ENCODE results near the gene NCAN.
"Not testable (repeated sequence)": the region's sequence is repeated elsewhere in the genome, so short reads cannot be mapped to it uniquely, and the experiment has no call there.

Gene NCAN

DNA sequence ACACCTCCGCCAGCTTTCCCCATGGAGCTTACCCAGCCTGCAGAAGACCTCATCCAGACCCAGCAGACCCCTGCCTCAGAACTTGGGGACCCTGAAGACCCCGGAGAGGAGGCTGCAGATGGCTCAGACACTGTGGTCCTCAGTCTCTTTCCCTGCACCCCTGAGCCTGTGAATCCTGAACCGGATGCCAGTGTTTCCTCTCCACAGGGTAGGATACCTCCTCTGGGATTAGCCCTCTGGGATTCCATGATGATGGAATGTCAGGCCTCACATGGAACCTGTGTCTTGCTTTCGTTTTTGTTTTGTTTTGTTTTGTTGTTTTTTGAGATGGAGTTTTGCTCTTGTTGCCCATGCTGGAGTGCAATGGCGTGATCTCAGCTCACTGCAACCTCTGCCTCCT, 17.8 kb upstream of the NCAN start:
- DNase-seq (ENCODE audit: low spot score): no peak

DNA sequence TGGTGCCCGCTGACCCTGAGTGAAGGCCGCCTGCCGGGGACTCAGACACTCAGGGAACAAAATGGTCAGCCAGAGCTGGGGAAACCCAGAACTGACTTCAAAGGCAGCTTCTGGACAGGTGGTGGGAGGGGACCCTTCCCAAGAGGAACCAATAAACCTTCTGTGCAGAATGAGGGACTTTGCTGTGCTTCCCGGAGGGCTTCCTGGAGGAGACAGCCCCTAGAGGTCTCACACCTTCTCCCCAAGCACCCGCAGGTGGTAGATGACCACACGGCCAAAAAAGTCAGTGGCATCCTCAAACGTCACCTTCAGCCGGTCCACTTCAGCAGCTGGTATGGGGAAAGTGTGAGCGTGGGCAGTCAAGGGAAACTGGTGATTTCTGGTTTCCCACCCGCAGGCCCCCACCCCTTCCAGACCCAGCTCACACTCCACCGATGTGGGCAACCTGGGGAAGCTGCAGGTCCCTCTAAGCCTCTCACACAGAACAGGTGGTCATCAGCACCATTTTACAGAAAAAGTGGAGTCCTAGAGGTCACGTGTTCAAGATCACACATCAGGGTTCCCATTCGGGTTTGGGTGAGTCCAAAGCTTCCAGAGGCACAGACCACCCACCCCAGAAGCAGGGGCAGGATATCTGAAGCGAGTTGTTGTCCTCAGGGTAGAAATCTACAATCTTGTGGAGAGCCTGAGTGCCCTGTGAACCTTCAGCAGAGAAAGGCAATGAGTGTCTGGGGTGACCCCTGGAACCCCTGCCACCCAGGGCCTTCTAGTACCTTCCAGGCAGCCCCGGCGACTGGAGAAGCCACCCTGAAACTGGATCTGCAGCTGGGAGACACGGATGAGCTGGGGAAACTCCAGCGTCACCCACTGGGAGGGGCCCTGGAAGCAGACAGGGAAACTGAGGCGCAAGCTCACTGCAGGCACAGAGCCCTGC, 9.8 kb upstream of the NCAN start:
- no peak for DNase-seq (ENCODE audit: low spot score)

DNA sequence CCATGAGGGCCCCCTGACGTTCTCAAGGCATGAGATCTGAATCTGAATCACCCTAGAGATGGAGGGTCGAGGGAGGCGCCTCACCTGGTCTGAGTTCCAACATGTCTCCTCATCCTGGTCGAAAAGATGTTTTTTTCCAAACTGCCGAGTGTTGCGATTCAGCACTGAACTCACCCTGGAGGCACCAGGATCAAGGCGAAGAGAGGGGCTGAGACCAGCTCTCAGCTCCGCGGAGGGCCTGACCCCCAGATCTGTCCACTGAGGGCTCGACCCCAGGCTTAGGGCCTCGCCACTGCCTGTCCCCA, 9.1 kb upstream of the NCAN start:
- DNase-seq (ENCODE audit: low spot score): no peak

DNA sequence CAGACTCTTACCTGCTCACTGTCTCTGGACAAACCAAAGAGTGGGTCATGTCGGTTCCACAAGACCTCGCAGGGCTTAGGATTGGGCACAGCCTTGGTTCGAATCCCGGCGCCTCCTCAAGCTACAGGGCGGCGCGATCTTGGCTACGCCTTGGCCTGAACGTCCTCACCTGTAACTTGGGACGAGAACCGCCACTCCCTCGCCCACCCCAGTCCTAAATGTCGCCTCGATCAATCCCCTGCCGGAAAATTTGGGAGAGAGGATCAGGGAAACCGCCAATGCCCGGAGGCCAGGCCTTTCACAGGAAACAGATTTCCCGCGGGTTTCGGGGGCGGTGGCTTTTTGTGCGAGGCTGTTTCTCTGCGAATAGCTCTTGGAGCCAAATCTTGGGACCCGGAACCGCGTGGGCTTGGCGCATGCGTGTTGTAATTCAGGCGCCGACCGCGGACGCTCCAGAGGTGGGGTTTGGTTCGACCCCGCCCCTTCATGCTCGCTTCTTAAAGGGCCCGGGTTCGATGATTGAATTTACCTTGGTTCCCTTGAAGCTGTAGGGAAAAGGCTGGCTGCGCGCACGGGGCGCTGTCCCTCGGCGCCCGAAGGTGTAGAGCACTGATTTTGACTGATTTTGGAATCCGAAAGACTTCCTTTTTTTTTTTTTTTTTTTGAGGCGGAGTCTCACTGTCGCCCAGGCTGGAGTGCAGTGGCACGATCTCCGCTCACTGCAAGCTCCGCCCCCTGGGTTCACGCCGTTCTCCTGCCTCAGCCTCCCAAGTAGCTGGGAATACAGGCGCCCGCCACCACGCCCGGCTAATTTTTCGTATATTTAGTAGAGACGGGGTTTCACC, 8.5 kb upstream of the NCAN start, which contains the start of gene NR2C2AP:
Gene NR2C2AP (minus strand): TSS at position 403 of the 845 bp plus-strand sequence. CDS start 354 bp downstream, at position 49.
- DNase-seq (ENCODE audit: low spot score): peak; percentile 99

DNA sequence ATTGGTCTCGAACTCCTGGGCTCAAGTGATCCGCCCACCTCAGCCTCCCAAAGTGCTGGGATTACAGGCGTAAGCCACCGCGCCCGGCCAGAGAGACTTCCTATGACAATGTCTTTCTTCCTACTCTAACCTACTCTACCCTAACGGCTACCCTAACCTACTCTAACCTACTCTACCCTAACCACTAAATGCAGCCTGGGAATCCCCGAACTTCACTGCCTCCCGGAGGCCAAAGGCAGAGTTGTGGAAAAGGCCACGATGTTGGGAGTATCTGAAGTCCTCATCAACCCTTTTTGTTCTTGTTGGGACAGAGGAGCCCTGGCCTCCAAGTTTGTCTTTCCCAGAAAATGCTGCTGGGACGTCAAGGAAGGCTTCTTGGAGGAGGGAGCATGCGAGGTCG, 7.6 kb upstream of the NCAN start:
- no peak for DNase-seq (ENCODE audit: low spot score)

DNA sequence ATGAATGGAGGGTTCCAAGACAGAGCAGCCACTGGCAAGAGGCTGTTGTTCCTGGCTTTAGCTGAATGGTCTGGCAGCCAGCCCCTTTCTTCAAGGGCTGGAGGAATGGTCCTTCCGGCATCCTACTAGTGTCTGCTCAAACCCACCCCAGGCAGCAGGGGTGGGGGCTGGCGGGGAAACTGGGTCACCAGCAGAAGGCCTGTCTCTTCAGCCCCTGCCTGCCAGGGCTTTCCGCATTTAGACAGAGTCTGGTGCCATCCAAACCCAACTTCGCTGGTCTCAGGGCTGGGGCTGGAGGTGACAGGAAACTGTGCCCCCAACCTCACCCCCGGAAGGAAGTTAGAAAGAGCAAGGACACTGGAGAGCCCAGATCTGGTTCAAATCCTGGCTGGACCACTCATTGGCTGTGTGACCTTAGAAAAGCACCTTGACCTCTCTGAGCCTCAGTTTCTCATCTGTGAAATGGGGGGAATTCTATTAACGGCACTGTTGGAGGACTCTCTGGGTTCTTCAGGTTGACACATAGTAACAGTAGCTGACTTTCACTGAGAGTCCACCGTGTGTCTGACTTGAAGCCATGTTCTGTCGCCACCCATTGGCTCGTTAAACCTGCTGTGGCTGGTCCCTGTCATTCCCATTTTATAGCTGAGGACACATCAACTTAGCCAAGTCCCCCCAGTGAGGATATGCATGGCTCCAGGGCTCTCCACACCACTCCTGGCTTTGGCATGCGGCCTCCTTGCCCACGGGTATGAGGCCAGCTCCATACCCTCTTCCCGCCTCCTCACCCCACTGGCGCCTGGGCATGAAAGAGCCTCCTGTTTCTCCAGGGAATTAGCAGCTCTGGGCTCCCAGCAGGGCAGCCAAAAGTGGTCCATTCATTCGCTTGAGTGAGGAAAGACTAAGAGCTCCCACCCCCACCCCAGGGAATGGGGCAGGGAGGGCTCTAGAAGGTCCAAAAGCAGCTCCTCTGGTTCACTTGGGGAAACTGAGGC, 6.0 kb upstream of the NCAN start:
- no peak for DNase-seq (ENCODE audit: low spot score)

DNA sequence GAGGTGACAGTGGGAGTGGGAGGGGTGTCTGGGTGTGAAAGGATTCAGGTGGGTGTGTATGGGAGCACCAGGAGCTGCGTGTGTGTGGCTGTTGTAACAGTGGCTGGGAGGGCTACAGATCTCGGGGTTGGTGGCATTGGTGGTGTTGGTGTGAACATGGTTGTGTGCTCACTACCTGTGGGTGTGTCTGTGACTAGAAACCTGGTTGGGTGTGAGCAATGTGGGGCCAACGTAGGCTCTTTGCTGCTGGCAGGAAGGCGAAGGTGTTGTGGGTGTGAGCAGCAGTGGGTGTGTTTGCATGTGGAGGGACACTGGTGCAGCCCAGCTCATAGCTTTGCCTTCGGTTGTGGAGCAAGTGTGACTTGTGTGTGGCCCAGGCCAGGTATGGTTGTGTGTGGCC, 4.8 kb upstream of the NCAN start:
- DNase-seq (ENCODE audit: low spot score): no peak

DNA sequence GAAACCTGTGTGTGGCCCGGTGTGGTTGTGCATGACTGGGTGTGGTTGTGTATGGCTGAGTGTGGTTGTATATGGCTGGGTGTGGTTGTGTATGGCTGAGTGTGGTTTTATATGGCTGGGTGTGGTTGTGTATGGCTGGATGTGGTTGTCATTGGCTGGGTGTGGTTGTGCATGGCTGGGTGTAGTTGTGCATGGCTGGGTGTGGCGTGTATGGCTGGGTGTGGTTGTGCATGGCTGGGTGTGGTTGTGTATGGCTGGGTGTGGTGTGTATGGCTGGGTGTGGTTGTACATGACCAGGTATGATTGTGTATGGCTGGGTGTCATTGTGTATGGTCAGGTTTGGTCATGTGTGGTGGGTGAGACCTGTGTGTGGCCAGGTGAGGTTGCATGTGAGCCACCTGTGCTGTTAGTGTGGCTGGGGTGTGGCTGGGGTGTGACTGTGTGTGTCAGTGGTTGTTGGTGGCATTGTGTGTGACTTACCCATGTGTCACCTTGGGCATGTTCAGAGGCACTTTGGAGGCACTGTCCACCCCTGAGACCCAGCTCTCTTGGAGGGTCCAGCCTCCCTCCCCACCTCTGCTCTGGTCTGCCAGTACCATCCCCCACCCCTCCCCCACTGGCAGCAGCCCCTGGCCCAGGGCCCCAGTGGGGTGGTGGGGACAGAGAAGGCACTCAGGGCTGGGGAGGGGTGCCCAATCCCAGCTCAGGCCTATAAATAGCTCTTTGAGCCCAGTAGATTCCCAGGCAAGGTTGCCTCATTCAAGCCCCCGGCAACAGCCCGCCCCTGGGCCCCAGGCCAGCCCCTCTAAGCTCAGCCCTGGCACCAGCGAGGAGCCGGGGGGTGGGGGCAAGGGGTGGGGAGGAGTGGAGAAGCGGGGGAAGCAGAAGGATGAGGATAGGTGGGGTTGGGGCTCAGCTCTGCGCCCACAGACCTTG, 3.9 kb upstream of the NCAN start:
- DNase-seq (ENCODE audit: low spot score): no peak

DNA sequence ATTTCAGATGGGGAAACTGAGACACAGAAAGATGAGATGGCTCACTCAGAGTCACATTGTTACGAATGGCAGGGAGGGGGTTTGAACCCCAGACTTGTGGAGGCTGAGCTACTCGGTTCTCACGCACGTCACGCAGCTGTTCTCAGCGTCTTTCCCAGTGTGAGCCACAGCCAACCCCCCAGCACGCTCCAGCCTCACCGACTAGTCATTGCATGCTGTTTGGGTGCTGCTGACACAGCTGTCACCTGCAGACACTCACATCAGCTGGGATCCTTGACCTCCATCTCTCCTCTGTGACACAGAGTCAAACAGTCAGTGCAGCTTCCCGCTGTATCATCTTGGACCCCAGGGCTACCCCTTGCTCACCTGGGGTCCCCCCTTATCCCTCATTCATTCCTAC, 2.4 kb upstream of the NCAN start:
- DNase-seq (ENCODE audit: low spot score): no peak

DNA sequence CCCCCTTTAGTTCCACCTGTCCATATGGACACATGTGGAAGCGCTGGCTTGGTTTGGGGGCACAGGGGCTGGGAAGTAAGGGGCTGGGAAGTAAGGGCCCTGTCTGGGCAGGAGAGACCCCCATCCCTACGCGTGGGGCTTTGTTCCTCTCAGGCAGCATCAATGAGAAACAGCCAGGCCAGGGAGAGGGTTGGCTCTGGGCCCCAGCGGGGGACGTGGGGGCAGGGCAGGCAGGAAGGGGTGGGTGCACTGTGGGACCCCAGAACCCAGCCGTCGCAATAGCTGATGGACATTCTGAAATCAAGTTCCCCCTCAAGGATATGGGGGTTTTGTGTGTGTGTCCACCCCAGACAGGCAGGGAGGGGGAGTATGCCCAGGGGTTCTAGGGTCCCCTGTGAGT, 1.2 kb downstream of the NCAN start:
- DNase-seq (ENCODE audit: low spot score): no peak

DNA sequence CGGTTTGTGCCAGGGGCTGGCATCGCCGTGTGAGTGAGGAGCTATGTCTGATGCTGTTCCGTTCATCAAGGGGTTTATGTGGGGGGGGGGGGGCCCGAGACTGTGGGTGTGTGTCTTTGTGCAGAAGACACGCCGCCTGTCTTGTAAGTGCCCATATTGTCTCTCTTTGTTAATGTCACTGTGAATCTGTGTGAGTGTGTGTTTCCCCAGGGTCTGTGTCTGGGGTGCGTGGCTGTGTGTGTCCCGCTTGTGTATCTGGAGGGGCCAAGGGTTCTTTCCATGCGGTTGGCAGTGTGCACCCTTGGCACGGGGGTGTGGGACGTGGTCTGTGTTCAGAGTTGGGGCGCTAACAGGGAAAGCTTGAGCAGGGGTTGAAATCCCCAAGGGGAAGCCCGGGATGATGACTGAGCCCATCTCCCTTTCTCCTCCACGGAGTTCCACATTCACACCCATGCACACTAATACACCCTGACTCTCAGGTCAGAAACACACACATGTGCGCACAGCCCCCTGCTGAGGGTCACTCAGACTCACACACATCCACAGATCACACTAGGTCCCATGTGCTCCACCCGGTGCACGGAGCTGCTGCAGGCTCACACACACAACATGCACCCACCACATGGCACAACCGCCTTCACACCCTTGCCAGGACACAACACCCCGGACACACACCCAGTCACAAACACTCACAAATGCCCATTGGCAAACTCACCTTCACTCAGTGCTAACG, 1.8 kb downstream of the NCAN start:
- DNase-seq (ENCODE audit: low spot score): no peak

DNA sequence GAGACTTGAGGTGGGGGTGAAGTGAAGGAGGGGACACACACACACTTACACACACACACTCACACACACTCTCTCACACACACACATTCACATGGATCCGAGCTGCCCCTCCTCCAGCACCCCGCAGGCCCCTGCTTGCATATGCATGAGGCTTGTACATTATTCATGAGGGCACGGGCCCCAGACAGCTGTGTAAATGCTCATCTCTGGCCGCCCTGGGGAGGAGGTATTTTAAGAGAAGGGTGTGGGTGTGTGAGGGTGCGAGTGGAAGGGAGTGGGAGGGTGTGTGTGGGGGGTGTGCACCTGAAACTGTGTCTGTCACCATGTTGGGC, 2.4 kb downstream of the NCAN start:
- no peak for DNase-seq (ENCODE audit: low spot score)

DNA sequence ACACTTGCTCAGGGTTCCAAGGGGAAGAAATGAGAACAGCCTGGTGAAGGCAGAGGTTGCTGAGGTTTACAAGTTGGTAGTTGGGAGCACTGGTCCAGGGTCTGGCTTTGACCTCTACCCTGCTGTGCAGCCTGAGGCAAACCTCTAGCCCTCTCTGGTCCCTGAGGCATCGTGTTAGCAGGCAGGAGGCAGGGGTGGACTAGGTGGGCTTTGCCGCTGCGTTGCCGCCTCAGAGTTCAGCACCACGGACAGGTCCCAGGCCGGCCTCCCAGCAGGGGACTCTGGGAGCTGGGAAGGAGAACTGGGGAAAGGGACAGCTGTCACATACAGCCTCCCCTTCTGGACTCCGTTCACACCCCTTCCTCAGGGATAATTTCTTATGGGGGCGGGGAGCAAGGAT, 3.1 kb downstream of the NCAN start:
- DNase-seq (ENCODE audit: low spot score): peak; percentile 63

DNA sequence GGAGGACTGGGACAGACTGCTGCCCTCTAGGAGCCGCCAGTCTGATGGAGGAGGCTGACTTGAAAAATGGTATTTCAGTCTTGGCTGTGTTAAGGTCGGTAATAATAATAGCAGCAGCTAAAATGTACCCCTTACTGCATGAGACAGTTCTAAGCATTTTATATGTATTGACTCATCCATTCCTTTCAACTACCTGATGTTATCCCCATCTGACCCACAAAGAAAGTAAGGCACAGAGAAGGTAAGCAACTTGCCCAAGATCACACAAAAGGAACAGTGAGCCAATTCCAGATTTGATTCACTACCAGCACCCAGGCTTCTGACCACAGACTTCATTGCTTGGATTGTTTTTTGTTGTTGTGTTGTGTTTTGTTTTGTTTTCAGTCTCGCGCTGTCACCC, 4.0 kb downstream of the NCAN start:
- no peak for DNase-seq (ENCODE audit: low spot score)

DNA sequence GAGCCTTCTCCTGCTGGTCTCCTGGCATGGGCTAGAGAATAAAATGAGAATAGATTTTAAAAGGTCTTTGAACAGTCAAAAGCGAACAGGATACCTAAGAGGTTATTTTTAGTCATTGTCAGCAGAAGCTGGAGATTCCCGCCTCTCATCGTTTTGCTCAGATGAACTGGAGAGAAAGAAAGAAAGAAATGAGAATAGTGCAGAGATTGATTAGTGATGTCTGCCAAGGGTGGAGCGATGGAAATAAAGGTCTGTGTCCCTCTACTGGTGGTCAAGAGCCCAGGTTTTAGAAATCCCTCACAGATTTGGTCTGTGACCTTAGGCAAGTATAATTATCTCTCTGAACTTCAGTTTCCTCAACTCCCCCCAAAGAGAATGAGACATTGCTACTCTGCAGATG, 5.3 kb downstream of the NCAN start:
- DNase-seq (ENCODE audit: low spot score): no peak

DNA sequence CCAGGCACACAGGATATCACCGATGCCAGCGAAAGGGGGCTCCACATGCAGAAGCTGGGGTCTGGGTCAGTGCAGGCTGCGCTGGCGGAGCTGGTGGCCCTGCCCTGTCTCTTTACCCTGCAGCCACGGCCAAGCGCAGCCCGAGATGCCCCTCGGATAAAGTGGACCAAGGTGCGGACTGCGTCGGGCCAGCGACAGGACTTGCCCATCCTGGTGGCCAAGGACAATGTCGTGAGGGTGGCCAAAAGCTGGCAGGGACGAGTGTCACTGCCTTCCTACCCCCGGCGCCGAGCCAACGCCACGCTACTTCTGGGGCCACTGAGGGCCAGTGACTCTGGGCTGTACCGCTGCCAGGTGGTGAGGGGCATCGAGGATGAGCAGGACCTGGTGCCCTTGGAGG, 7.2 kb downstream of the NCAN start:
- DNase-seq (ENCODE audit: low spot score): no peak

DNA sequence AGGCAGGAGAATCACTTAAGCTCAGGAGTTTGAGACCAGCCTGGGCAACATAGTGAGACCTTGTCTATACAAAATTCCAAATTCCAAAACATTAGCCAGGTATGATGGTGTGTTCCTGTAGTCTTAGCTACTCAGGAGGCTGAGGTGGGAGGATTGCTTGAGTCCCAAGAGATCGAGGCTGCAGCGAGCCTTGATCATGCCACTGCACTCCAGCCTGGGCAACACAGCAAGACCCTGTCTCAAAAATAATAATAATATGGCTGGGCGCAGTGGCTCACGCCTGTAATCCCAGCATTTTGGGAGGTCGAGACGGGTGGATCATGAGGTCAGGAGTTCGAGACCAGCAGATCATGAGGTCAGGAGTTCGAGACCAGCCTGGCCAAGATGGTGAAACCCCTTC, 9.2 kb downstream of the NCAN start:
- not testable (repeated sequence) for DNase-seq (ENCODE audit: low spot score)

DNA sequence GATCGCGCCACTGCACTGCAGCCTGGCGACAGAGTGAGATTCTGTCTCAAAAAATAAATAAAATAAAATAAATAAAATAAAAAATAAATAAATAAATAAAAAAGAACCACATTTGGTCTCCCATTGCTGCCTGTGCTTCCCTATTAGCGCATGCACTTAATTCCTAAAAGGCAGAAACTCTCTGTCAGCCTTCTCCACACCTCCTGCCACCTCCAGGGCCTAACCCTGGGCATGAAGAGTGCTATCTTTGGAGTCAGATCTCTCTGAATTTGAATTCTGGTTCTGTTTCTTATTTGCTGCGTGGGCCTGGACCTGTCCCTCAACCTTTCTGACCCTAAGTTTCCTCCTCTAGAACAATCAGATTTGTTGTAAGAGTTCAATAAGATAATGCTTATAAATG, 11.3 kb downstream of the NCAN start:
- DNase-seq (ENCODE audit: low spot score): no peak

DNA sequence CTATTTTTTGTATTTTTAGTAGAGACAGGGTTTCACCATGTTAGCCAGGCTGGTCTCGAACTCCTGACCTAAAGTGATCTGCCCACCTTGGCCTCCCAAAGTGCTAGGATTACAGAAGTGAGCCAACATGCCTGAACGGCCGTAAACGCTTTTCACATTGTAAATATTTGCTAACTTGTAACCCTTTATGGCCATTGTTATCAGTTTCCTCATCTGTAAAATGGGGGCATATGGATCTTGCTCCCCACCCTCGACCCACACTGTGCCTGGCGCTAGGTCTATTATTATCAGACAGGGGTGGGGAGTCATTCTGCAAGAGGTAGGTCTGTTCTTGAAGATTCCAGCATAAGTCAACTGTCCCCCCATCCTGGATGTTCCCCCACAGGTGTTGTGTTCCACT, 11.9 kb downstream of the NCAN start:
- no peak for DNase-seq (ENCODE audit: low spot score)

DNA sequence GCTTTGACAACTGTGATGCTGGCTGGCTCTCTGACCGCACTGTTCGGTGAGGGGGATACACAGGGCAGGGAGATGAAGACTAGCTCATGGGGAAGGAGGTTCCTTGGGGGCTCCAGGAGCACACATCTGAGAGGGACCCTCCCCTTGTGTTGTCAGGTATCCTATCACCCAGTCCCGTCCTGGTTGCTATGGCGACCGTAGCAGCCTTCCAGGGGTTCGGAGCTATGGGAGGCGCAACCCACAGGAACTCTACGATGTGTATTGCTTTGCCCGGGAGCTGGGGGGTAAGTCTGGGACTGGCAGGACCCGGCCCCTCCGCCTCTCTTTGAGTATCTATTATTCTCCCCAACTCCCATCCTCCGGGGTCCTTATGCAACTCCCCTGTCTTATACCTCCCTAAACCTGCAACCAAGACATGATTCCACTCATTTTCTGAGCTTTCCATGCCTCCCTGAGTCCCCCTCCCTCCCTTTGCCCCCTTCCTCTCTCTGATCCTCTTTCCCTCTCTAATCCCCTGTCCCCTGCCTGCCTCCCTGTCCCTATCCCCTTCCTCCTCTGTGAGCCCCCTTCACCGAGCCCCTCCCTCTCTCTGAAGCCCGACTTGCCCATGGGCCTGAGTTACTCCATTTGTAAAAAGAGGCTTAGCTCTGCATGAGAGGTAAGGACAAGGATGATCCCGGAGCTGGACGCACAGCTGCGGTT, 12.5 kb downstream of the NCAN start:
- no peak for DNase-seq (ENCODE audit: low spot score)
